ENCODE data around the gene VPS35L.

GRCh38 chr16:19749571-19750080, 194.1 kb downstream of the VPS35L start:
- TF ChIP-seq, protein P1, sequence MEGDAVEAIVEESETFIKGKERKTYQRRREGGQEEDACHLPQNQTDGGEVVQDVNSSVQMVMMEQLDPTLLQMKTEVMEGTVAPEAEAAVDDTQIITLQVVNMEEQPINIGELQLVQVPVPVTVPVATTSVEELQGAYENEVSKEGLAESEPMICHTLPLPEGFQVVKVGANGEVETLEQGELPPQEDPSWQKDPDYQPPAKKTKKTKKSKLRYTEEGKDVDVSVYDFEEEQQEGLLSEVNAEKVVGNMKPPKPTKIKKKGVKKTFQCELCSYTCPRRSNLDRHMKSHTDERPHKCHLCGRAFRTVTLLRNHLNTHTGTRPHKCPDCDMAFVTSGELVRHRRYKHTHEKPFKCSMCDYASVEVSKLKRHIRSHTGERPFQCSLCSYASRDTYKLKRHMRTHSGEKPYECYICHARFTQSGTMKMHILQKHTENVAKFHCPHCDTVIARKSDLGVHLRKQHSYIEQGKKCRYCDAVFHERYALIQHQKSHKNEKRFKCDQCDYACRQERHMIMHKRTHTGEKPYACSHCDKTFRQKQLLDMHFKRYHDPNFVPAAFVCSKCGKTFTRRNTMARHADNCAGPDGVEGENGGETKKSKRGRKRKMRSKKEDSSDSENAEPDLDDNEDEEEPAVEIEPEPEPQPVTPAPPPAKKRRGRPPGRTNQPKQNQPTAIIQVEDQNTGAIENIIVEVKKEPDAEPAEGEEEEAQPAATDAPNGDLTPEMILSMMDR (conservative IDR thresholded peaks at IDR 0.05), result no peak
- TF ChIP-seq EZH2 (IDR thresholded peaks at IDR 0.05; ENCODE audit: low read depth), result no peak
